Activated T-cell treated with anti-CD3 and anti-CD28 coated beads for 48 hours (primary cell): ENCODE measurements around the gene TDRD1.
"Not testable (repeated sequence)": the region's sequence is repeated elsewhere in the genome, so short reads cannot be mapped to it uniquely, and the experiment has no call there.

Experiments used
- DNase-seq: peaks from one replicate; pipeline ENCODE4 v3.0.0-alpha.2; 2020; ENCODE audit warnings: low read depth

The TDRD1 gene, protein sequence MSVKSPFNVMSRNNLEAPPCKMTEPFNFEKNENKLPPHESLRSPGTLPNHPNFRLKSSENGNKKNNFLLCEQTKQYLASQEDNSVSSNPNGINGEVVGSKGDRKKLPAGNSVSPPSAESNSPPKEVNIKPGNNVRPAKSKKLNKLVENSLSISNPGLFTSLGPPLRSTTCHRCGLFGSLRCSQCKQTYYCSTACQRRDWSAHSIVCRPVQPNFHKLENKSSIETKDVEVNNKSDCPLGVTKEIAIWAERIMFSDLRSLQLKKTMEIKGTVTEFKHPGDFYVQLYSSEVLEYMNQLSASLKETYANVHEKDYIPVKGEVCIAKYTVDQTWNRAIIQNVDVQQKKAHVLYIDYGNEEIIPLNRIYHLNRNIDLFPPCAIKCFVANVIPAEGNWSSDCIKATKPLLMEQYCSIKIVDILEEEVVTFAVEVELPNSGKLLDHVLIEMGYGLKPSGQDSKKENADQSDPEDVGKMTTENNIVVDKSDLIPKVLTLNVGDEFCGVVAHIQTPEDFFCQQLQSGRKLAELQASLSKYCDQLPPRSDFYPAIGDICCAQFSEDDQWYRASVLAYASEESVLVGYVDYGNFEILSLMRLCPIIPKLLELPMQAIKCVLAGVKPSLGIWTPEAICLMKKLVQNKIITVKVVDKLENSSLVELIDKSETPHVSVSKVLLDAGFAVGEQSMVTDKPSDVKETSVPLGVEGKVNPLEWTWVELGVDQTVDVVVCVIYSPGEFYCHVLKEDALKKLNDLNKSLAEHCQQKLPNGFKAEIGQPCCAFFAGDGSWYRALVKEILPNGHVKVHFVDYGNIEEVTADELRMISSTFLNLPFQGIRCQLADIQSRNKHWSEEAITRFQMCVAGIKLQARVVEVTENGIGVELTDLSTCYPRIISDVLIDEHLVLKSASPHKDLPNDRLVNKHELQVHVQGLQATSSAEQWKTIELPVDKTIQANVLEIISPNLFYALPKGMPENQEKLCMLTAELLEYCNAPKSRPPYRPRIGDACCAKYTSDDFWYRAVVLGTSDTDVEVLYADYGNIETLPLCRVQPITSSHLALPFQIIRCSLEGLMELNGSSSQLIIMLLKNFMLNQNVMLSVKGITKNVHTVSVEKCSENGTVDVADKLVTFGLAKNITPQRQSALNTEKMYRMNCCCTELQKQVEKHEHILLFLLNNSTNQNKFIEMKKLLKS

DNA sequence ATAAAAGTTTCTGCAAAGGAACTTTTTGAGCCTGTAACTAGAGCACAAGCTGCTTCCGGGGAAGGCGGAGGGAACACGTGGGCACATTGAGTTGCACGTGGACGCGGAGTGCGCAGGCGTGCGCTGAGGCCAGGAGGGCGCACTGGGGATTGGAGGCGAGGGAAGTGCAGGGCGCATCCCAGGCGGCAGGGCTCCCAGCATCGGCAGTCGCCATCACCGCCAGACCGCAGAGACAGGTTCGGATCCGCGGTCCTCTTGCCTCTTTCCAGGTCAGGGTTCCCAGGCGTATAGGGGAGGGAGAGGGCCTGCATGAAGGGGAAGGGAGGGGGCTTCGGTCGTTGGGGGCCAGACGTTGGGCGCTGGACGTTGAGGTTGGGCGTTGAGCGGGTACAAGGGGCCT is at the start of gene TDRD1:
TDRD1 (plus strand) TSS at position 206 of the 400 bp plus-strand sequence. CDS start 8,479 bp downstream, outside the sequence.
- DNase-seq: no peak

DNA sequence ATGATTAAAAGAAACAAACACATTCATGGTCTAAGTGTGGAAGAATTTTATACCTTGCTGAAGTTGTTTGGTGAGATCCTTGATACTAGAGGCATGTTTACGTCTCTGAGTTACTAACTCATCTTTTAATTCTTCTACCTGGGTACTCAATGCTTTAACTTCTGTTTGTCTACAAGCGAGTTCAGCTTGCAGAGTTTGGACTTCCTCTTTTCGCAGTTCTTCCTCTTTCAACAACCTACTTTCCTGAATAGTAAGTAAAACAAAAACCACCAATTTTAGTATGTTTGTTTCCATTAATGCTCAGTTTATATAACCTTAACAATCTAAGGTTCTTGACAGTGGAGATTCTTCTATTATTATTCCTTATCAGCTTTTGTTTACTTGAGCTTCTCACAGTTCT is 48.1 kb upstream of the TDRD1 start:
- DNase-seq: no peak

DNA sequence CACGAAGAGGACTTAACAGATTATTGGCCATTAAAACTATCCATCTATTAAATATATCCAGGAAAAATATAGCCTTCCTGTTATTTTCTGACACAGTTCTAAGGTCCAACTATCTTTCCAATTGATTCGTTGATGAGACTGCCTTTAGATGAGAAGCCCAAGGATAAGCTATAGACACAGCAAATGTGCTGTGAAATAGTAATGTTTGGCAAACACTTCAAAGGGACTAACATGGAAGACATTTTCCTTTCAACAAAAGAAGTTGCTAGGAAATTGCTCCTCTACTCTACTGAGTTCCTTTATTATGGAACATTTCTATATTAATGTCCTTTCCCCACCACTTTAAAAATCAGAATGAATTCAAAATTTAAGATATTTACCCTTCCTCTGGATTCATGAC is 43.7 kb upstream of the TDRD1 start:
- no peak for DNase-seq

DNA sequence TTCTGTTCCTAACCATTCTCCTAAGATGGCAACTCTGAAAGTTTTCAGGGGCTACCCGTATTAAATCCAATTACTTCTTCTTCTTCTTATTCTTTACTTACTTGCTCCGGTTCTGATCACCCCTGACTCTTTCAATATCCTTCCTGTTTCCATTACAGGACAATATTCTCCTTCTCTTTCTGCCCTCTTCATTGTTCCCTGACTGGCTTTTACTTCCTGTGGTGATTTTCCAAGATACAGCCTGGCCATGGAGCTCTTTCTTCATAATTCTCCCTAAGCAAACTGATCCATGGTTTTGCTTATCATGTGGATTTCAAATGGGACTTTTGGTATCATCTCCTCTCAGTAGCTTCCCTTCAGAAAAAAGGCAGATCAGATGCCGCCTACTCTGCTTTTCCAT is 40.6 kb upstream of the TDRD1 start:
- DNase-seq: no peak

DNA sequence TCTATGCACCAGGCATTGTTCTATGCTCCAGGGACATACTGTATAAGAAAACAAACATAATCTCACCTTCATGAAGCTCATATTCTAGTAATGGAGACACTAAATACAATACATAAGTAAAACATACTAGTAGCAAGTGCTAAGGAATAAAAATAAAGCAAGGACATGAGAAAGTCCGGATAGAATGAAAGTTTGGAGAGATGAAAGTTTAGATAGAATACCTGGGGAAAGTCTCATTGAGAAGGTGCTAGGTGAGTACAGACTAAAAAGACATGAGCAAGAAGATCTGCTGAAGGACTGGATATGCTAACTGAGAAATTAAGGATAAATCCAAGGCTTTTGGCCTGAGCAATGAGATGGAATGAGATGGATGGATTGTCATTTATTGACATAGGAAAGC is 39.1 kb upstream of the TDRD1 start:
- DNase-seq: no peak

DNA sequence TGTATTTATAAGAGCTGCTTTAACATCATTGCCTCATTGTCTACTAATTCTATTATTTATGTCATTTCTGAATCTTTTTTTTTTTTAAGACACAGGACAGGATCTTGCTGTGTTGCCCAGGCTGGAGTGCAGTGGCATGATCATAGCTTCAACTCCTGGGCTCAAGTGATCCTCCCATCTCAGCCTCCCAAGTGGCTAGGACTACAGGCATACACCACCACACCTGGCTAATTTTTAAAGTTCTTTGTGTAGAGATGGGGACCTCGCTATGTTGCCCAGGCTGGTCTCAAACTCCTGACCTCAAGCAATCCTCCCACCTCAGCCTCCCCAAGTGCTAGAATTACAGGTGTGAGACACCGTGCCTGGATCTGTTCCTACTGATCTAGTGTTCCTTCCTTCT is 38.3 kb upstream of the TDRD1 start:
- not testable (repeated sequence) for DNase-seq

DNA sequence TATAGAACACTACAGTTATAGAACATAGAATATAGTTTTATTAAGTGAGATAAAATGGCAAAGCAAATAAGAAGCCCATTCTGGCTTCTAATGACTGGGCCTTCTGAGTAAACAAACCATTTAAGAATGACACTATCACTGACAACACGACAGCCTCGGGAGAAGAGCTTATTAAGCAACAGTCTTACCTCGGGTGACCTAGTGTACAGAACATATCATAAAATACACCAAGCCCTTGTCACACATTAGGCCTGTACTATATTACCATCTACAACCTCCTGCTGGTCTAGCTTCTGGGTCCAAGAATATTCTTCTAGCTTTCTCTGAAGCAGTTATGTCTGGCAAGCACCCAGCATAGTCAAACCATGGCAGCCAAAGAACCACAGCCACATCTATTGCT is 37.1 kb upstream of the TDRD1 start:
- DNase-seq: no peak

DNA sequence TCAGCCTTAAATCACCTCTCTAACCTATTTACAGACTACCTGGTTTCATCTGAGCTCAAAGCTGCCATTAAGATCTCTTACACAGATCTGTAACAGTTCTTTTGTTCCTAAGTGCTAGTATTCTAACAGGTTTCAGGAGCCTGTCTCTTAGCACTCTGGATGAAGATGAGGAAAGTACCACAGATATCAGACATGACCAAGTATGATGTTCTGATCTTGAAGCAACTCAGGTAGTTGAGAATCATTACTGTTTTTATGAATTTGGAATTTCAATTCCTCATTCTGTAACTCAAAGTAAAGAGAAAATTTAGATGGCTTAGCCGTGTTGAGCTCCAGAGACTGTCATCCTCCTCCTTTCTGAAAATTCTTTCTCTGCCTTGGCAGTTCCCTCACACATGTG is 36.0 kb upstream of the TDRD1 start:
- no peak for DNase-seq

DNA sequence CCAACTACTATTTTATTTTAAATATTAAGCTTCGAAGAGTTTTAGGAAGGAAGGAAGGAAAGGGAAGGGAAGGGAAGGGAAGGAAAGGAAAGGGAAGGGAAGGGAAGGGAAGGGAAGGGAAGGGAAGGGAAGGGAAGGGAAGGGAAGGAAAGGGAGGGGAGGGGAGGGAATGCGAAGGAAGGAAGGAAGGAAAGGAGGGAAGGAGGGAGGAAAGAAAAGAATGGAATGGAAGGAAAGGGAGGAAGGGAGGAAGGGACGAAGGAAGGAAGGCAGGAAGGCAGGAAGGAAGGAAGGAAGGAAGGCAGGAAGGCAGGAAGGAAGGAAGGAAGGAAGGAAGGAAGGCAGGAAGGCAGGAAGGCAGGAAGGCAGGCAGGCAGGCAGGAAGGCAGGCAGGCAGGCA is 29.7 kb upstream of the TDRD1 start:
- not testable (repeated sequence) for DNase-seq

DNA sequence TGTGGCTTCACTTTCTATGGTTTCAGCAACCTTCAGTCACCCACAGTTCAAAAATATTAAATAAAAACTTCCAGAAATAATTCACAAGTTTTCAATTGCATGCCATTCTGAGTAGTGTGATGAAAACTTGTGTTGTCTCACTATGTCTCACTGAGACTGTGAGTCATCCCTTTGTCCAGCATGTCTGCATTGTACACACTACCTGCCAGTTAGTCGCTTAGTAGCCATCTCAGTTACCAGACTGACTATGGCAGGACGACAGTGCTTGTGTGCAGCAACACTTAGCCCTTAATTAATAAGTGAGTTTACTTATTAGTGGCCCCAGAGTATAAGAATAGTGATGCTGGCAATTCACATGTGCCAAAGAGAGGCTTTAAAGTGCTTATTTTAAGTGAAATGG is 27.7 kb upstream of the TDRD1 start:
- DNase-seq: no peak

DNA sequence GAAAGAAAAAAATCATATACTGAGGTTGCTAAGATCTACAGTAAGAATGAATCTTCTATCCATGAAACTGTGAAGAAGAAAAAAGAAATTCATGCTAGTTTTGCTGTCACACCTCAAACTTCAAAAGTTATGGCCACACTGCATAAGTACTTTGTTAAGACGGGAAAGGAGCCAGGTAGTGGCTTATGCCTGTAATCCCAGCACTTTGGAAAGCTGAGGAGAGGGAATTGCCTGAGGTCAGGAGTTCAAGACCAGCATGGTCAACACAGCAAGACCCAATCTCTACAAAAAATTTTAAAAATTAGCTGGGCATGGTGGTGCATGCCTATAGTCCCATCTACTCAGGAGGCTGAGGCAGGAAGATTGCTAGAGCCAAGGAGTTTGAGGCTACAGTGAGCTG is 27.3 kb upstream of the TDRD1 start:
- no peak for DNase-seq

DNA sequence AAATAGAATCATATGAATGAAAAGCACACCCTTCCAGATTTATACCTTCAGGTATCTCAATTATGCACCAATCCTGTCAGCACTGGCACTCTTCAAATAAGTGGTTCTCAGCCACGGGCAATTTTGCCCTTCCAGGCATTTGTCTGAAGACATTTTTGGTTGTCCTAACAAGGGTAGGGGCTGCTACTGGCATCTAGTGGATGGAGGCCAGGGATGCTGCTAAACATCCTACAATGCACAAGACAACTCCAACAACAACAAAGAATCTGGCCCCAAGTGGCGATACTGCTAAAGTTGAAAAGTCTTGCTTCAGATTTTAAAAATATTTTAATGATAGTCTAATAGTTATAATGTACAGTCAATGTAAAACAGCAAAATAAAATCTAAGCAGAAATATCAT is 21.2 kb upstream of the TDRD1 start:
- DNase-seq: no peak

DNA sequence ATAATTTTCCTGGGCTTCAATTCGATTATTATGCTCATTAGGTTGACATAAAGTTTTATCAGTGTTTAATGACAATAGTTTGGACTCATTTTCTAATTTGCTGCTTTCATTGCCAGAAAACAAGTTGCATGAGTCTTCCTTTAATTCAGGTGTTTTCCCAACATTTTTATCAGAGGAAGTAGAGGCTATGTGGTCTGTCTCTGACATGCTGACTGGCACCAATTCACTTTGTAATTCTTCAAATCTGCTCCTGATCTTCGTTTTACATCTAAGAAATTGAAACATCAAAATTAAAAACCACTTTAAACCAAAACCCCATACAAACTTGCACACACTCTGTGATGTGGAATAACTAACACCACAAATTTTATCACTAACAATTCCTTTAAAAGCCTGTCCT is 16.1 kb upstream of the TDRD1 start:
- no peak for DNase-seq

DNA sequence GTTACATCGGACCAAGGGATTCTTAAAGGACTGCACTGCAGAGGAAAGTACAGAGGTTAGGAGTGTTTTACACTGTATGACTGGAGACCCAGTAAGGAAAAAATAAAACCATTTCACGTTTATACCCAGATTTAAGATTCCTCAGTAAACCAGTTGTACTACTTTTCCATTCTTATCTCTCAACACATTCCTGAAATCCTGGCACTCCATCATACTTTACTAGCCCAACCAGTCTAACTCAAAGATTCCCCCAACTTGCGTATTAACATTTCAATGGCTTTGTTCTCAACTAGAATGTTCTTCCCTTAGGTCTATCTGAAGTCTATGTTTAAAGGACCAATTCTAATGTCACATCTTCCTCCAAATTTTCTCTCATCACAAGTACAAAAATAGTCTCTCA is 13.1 kb upstream of the TDRD1 start:
- no peak for DNase-seq

DNA sequence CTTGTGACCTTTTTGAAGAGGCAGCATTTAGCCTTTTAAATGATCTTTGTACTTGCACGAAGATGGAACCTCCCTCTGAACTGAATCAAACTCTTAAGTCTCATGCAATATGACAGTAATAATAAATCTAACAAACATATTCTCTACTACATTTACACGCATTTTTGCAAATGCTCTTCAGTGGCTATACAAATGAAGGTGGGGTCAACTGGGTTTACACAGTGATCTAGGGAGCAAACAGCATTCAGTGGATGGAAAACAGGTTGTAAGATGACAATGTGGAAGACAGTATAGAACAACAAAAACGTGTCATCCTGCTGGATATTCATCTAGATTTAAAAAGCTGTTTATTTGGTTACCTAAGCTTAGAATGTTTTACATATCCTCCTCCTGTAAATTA is 12.7 kb upstream of the TDRD1 start:
- DNase-seq: no peak

DNA sequence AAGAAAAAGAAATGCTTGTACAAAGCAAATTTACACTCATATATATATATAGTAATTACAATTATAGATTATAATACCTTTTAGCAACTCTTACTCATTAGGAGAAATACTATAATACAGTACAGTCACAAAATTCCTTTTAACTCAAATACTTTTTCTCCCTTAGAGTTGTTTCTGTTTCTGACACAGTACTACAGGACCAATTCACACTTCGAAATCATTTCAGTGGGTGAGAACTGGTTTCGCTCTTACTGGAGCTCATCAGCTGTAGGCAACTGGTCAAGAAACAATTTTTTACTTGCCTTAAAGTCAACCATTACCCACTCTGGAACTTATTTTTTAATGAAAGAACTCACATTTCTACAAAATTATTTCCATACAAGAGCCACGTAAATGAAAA is 11.2 kb upstream of the TDRD1 start:
- no peak for DNase-seq

DNA sequence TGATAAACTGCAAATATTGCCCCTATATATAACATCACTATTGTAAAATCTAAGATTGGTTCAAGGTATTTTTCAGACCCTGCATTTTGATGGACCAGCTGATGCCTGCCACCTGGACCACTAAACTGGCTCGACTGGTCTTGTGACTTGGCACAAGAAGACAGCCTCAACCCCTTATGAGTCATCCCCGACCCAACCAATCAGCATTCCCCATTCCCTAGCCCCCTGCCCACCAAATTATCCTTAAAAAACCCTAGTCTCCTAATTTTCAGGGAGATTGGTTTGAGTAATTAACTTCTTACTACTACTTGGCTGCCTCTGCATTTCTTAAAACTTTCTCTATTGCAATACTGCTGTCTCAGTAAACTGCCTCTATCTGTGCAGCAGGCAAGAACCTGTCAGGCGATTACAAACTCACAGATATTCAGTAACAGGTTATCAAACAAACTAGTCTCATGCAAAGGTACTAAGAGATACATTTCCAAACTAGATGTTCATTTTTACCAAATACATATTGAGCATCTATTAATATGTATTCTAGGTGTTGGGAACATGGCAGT is 10.6 kb upstream of the TDRD1 start:
- no peak for DNase-seq

DNA sequence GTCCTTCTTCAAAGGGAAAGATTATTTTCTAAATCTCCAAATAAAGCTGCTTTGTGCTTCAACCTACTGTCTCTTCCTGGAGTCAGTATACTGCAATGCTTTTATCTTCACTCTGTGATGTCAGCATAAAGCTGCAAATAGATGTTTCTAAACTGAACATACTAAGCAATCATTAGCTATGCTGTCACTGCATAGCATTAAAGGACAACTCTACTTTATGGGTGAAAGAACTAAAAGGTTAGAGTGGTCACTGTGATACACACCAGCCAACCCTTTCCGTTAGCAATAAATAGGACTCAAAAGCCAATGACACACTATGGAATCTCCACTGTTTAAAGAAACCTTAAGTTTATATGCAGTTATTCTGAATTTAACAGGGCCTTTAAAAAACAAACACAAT is 6.9 kb upstream of the TDRD1 start:
- no peak for DNase-seq

DNA sequence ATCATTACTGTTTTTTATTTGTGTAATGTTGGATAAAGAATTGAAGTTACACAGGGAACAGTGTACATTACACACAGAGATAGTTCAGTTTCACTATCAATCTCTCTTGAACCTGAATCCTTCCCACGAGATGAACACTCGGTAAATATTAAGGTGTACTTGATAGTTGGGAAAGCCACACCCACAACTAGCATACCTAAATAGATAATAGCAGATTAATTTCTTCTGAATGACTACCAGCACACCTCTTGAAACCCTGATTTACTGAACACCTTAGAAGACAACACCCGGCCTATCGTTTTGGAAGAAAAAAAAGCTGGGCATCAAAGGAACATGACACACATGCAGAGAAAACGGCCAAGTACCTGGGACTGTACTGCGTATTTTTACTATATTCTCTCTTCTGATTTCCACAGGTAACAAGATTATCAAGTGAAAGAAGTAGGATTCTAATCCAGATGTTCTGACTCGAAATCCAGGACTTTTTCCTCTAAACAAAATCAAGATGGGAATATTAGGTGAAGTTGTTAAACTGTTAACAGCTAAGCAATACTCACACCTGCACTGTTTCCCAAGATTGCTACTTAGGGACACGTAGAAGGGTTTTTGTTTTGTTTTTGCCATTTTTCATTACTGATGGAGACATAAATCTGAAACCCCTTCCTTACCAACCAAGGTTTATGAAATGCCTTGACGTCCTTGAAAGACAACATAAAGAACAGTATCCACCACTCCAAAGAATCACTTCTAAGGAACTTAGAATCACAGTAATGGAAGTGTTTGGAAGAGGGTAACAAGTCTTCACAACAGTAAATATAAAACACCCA is 6.2 kb upstream of the TDRD1 start:
- DNase-seq: no peak

DNA sequence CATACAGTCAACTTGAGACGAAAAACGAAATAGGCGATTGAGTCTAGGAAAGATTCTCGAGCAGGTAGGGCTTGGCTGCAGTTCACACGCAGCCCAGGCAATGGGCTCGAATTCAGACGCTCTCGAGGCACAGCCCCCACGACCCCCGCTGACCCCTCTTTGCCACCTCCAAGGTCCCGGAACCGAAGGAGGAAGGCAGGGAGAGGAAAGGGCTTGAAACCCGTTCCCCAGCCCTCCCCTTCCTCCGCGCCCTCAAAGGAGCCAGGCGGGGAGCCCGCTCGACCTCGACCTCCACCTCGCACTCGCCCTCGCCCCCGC is 5.6 kb upstream of the TDRD1 start:
- no peak for DNase-seq

DNA sequence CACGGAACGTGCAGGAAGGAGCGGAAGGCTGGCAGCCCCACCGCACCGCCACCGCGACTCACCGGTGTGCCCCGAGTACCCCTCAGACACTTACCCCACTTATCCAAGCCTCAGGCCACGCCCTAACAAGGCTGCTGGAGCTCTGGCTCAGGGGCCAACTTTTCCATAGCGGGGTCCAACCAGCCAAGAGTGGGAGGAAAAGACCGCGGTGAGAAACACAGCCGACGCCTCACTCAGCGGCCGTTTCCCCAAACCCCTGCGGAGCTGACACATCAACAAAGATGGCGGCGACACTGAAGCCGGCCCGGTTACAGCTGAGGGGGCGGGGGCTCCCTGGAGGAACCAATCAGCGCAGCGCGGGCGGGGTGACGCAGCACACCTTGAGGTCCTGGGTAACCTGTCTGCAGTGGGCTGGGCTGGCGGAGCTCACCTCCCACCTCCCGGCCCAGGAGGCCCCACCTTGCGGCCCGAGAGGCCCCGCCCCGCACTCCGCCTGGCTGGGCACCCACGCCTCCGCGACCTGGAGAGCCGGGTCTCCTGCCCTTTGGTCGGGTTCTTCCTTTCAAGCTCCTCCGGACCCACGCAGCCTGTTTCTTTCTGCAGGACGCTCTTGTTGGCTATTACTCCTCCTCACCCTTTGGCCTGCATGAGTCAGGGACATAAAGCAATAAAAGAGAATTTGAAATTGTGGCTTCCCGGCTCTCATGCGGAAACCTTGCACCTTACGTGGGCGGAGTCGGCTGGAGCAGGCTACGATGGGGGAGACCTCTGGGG is 5.0 kb upstream of the TDRD1 start, which contains the start of gene CCDC186:
CCDC186 (minus strand) TSS at position 283 of the 774 bp plus-strand sequence. CDS start 10,935 bp downstream, outside the sequence.
- DNase-seq: peak; percentile 96
